Measurements from ENCODE around the gene GCSAML. TPM values are rescaled to one million over a fixed set of nuclear protein-coding genes. Genes with fewer than 3 reads are reported as not detected.

The GCSAML gene
- total RNA-seq, 2 experiments from 2014 or later, result 0.09 TPM; not detected in 1

- Mint-ChIP-seq H3K4me3 (no peak overlapping the region), H3K9me3 (ENCODE audit: low read depth) (no peaks in the 10 kb centered on the region), H3K27me3 (peaks cover 15% of the 10 kb centered on the region), H3K4me1 (peaks cover 12% of the 10 kb centered on the region), H3K36me3 (ENCODE audit: low read depth) (no peaks in the 10 kb centered on the region), H3K27ac (no peak overlapping the region)
- ChIA-PET CTCF (interaction anchor here (0.5 to 0.6 kb wide), 2 partner anchors 9 to 175 kb away, joined by 3 to 6 read pairs; no protein-coding TSS in a partner anchor), POLR2A (no interaction called here)
- ATAC-seq, result no peak
- intact Hi-C loops (cut with DNase I, micrococcal nuclease), result no loop called here
- DNase-seq, result no peak
Observed at GRCh38 chr1:247538561-247538960, 10.4 kb upstream of the GCSAML start.

GRCh38 chr1:247539215-247539614 lies 9.7 kb upstream of the GCSAML start:
- H3K27ac Mint-ChIP-seq, result no peak overlapping the region
- DNase-seq, result no peak
- peaks cover 12% of the 10 kb centered on the region for H3K4me1 Mint-ChIP-seq
- no peak for ATAC-seq
- CTCF ChIA-PET, result interaction anchor here (0.6 kb wide), 1 partner anchor 176 kb away, joined by 3 read pairs; no protein-coding TSS in a partner anchor
- intact Hi-C loops (cut with DNase I, micrococcal nuclease), result no loop called here
- POLR2A ChIA-PET, result no interaction called here
- no peaks in the 10 kb centered on the region for H3K9me3 Mint-ChIP-seq (ENCODE audit: low read depth)
- peaks cover 17% of the 10 kb centered on the region for H3K27me3 Mint-ChIP-seq
- no peak overlapping the region for H3K4me3 Mint-ChIP-seq
- no peaks in the 10 kb centered on the region for H3K36me3 Mint-ChIP-seq (ENCODE audit: low read depth)

- no peak overlapping the region for H3K4me3 Mint-ChIP-seq
- ChIA-PET POLR2A (no interaction called here), CTCF (interaction anchor here (0.6 kb wide), 1 partner anchor 210 kb away, joined by 4 read pairs; no protein-coding TSS in a partner anchor)
- H3K27ac Mint-ChIP-seq, result no peak overlapping the region
- intact Hi-C loops (cut with DNase I, micrococcal nuclease), result no loop called here
- DNase-seq (no peak), ATAC-seq (no peak)
- H3K4me1 Mint-ChIP-seq, result peaks cover 6% of the 10 kb centered on the region
- no peaks in the 10 kb centered on the region for H3K36me3 Mint-ChIP-seq (ENCODE audit: low read depth)
- H3K9me3 Mint-ChIP-seq (ENCODE audit: low read depth), result no peaks in the 10 kb centered on the region
- H3K27me3 Mint-ChIP-seq, result peaks cover 19% of the 10 kb centered on the region
Observed at GRCh38 chr1:247540581-247540980, 8.4 kb upstream of the GCSAML start.

- intact Hi-C loops (cut with DNase I, micrococcal nuclease), result no loop called here
- CTCF ChIA-PET, result interaction anchor here (1.1 kb wide), 2 partner anchors 11 to 54 kb away, joined by 3 read pairs; no protein-coding TSS in a partner anchor
- no peaks in the 10 kb centered on the region for H3K36me3 Mint-ChIP-seq (ENCODE audit: low read depth)
Observed at GRCh38 chr1:247542811-247543210, 6.1 kb upstream of the GCSAML start.

DNA sequence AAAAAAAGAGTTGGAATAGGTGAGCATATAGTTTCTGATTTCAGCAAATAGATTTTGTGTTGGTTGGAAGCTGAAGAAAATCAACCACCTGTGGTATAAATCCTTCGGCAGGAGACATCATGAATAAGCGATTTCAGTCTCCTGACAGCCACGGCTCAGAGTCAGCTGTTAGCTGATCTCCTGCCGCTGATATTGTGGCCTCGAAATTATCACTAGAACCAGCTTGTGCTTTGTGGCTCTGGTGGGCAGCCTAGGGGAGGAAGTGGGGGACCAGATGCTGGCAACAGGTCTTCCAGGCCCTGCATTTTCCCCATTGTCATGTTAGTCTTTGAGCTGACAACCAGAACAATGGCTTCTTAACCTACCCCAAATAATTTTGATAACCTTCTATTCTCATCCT lies 842 bp upstream of the GCSAML start:
- peaks cover 10% of the 10 kb centered on the region for H3K4me1 Mint-ChIP-seq
- no peak for DNase-seq
- H3K4me3 Mint-ChIP-seq, result no peak overlapping the region
- no peak overlapping the region for H3K27ac Mint-ChIP-seq
- POLR2A ChIA-PET, result no interaction called here
- H3K27me3 Mint-ChIP-seq, result peaks cover 26% of the 10 kb centered on the region
- ATAC-seq, result no peak
- intact Hi-C loops (cut with DNase I, micrococcal nuclease), result no loop called here
- no peaks in the 10 kb centered on the region for H3K36me3 Mint-ChIP-seq (ENCODE audit: low read depth)
- CTCF ChIA-PET, result interaction anchor here (0.8 kb wide), 1 partner anchor 174 kb away, joined by 4 read pairs; no protein-coding TSS in a partner anchor
- H3K9me3 Mint-ChIP-seq (ENCODE audit: low read depth), result no peaks in the 10 kb centered on the region

More at GRCh38 chr1:247542811-247543210, 6.1 kb upstream of the GCSAML start:
- peaks cover 28% of the 10 kb centered on the region for H3K27me3 Mint-ChIP-seq
- no peak overlapping the region for H3K4me3 Mint-ChIP-seq
- H3K9me3 Mint-ChIP-seq (ENCODE audit: low read depth), result no peaks in the 10 kb centered on the region
- ATAC-seq, result no peak
- no peak for DNase-seq
- H3K27ac Mint-ChIP-seq, result no peak overlapping the region
- H3K4me1 Mint-ChIP-seq, result peaks cover 3% of the 10 kb centered on the region
- POLR2A ChIA-PET, result no interaction called here

GRCh38 chr1:247551721-247552120 lies 2.8 kb downstream of the GCSAML start:
- Mint-ChIP-seq H3K4me3 (no peak overlapping the region), H3K27me3 (peaks cover 18% of the 10 kb centered on the region), H3K9me3 (ENCODE audit: low read depth) (no peaks in the 10 kb centered on the region), H3K27ac (no peak overlapping the region), H3K36me3 (ENCODE audit: low read depth) (no peaks in the 10 kb centered on the region), H3K4me1 (peaks cover 10% of the 10 kb centered on the region)
- ChIA-PET CTCF (no interaction called here), POLR2A (no interaction called here)
- DNase-seq, result no peak
- intact Hi-C loops (cut with DNase I, micrococcal nuclease), result no loop called here
- ATAC-seq, result no peak

GRCh38 chr1:247552231-247552630 lies 3.3 kb downstream of the GCSAML start:
- intact Hi-C loops (cut with DNase I, micrococcal nuclease), result no loop called here
- DNase-seq, result no peak
- no peak overlapping the region for H3K4me3 Mint-ChIP-seq
- no peaks in the 10 kb centered on the region for H3K36me3 Mint-ChIP-seq (ENCODE audit: low read depth)
- H3K4me1 Mint-ChIP-seq, result peaks cover 10% of the 10 kb centered on the region
- ChIA-PET CTCF (no interaction called here), POLR2A (no interaction called here)
- no peak overlapping the region for H3K27ac Mint-ChIP-seq
- no peak for ATAC-seq
- H3K27me3 Mint-ChIP-seq, result peaks cover 14% of the 10 kb centered on the region
- no peaks in the 10 kb centered on the region for H3K9me3 Mint-ChIP-seq (ENCODE audit: low read depth)

DNA sequence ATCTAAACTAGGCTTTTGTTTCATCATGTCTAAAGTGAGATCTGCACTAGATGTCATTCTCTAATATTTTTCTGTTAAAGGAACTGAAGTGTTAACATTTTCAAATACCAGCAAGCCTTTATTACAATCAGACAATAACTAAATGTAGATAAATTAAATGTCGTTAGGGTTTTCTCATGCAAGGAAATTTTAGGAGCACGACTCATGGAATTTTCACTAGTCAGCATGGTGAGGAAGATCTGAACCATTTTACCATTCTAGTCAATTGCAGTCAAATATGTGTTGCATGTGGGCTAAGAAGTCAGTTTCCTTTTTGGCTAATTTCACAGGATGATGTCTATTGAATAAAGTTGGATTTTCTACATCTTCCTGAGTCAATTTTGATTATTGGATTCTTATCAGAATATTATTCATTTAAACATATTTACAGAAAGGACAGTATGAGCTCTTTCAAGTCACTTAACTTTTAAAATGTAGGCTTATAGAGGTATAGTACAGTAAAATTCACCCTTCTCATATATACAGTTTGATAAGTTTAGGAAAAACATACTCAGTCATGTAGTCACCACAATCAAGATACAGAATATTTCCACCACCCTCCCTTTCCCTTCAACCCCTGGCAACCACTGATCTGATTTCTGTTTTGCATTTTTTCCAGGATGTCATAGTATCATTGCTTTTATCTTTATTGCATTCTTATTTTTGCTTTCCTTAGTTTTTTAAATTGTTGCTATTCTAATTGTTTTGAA lies 9.2 kb downstream of the GCSAML start:
- peaks cover 7% of the 10 kb centered on the region for H3K4me1 Mint-ChIP-seq
- no peaks in the 10 kb centered on the region for H3K9me3 Mint-ChIP-seq (ENCODE audit: low read depth)
- H3K36me3 Mint-ChIP-seq (ENCODE audit: low read depth), result no peaks in the 10 kb centered on the region
- ChIA-PET POLR2A (no interaction called here), CTCF (no interaction called here)
- ATAC-seq (no peak), DNase-seq (no peak)
- H3K27ac Mint-ChIP-seq, result no peak overlapping the region
- intact Hi-C loops (cut with DNase I, micrococcal nuclease), result no loop called here
- H3K4me3 Mint-ChIP-seq, result no peak overlapping the region
- H3K27me3 Mint-ChIP-seq, result peaks cover 4% of the 10 kb centered on the region

GRCh38 chr1:247561711-247562110 lies 12.8 kb downstream of the GCSAML start:
- DNase-seq (no peak), ATAC-seq (no peak)
- H3K27me3 Mint-ChIP-seq, result peaks cover 4% of the 10 kb centered on the region
- CTCF ChIA-PET, result interaction anchor here (0.6 kb wide), 1 partner anchor 1759 kb away, joined by 4 read pairs; no protein-coding TSS in a partner anchor
- peaks cover 7% of the 10 kb centered on the region for H3K4me1 Mint-ChIP-seq
- H3K9me3 Mint-ChIP-seq (ENCODE audit: low read depth), result no peaks in the 10 kb centered on the region
- POLR2A ChIA-PET, result no interaction called here
- H3K4me3 Mint-ChIP-seq, result no peak overlapping the region
- intact Hi-C loops (cut with DNase I, micrococcal nuclease), result no loop called here
- H3K27ac Mint-ChIP-seq, result no peak overlapping the region
- H3K36me3 Mint-ChIP-seq (ENCODE audit: low read depth), result no peaks in the 10 kb centered on the region

GRCh38 chr1:247562198-247562597 lies 13.3 kb downstream of the GCSAML start:
- CTCF ChIA-PET, result interaction anchor here (0.6 kb wide), 1 partner anchor 1759 kb away, joined by 4 read pairs; no protein-coding TSS in a partner anchor
- no peak overlapping the region for H3K4me3 Mint-ChIP-seq
- DNase-seq (no peak), ATAC-seq (no peak)
- H3K9me3 Mint-ChIP-seq (ENCODE audit: low read depth), result no peaks in the 10 kb centered on the region
- peaks cover 4% of the 10 kb centered on the region for H3K27me3 Mint-ChIP-seq
- H3K4me1 Mint-ChIP-seq, result peaks cover 7% of the 10 kb centered on the region
- no peaks in the 10 kb centered on the region for H3K36me3 Mint-ChIP-seq (ENCODE audit: low read depth)
- no peak overlapping the region for H3K27ac Mint-ChIP-seq
- POLR2A ChIA-PET, result no interaction called here
- intact Hi-C loops (cut with DNase I, micrococcal nuclease), result no loop called here

GRCh38 chr1:247574236-247574635 lies 25.3 kb downstream of the GCSAML start:
- peaks cover 4% of the 10 kb centered on the region for H3K27me3 Mint-ChIP-seq
- ChIA-PET CTCF (interaction anchor here (0.9 kb wide), 1 partner anchor 76 kb away, joined by 3 read pairs; no protein-coding TSS in a partner anchor), POLR2A (no interaction called here)
- H3K27ac Mint-ChIP-seq, result no peak overlapping the region
- H3K36me3 Mint-ChIP-seq (ENCODE audit: low read depth), result no peaks in the 10 kb centered on the region
- intact Hi-C loops (cut with DNase I, micrococcal nuclease), result no loop called here
- ATAC-seq (no peak), DNase-seq (no peak)
- H3K4me1 Mint-ChIP-seq, result no peaks in the 10 kb centered on the region
- peaks cover 10% of the 10 kb centered on the region for H3K9me3 Mint-ChIP-seq (ENCODE audit: low read depth)
- H3K4me3 Mint-ChIP-seq, result no peak overlapping the region

- DNase-seq, result no peak
- ChIA-PET CTCF (interaction anchor here (0.9 kb wide), 1 partner anchor 76 kb away, joined by 3 read pairs; no protein-coding TSS in a partner anchor), POLR2A (interaction anchor here (0.7 kb wide), 1 partner anchor 24 kb away, joined by 7 read pairs; no protein-coding TSS in a partner anchor)
- Mint-ChIP-seq H3K4me1 (no peaks in the 10 kb centered on the region), H3K36me3 (ENCODE audit: low read depth) (no peaks in the 10 kb centered on the region), H3K27ac (no peak overlapping the region), H3K4me3 (no peak overlapping the region), H3K9me3 (ENCODE audit: low read depth) (peaks cover 10% of the 10 kb centered on the region), H3K27me3 (peaks cover 4% of the 10 kb centered on the region)
- intact Hi-C loops (cut with DNase I, micrococcal nuclease), result no loop called here
- ATAC-seq, result no peak
Observed at GRCh38 chr1:247574664-247575063, 25.7 kb downstream of the GCSAML start.

Measured in activated CD4-positive, alpha-beta T cell treated with anti-CD3 and anti-CD28 coated beads for 36 hours (primary cell).